HG02852 (cell line): ENCODE measurements around the gene AFG3L2.
"Not testable (repeated sequence)": the region's sequence is repeated elsewhere in the genome, so short reads cannot be mapped to it uniquely, and the experiment has no call there.

ENCODE experiments used
- ATAC-seq: cut with Tn5 transposase; IDR thresholded peaks from one replicate; pipeline ENCODE4 v1.9.1; 2021; ENCODE audit warnings: mild to moderate bottlenecking, moderate library complexity; ENCODE audit not compliant: unreplicated experiment

The AFG3L2 gene

DNA sequence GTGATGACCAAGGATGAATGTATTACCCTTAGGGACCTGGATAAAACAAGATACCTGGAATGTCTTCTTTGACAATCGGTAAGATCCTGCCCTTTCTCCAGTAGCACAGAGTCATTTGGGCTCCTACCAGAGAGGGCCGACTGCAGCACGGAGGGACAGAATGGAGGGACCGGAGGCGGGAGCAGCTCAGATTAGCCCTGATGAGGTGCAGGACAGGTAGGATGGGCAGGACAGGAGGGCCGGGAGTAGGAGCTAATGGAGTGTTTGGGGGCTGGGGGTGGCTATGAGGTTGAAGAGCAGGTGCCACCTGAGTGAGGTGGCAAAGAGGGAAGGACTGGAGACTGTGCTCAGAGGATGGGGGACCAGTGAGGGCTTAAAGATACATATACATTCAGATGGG, 20.8 kb upstream of the AFG3L2 start:
- ATAC-seq, result no peak

DNA sequence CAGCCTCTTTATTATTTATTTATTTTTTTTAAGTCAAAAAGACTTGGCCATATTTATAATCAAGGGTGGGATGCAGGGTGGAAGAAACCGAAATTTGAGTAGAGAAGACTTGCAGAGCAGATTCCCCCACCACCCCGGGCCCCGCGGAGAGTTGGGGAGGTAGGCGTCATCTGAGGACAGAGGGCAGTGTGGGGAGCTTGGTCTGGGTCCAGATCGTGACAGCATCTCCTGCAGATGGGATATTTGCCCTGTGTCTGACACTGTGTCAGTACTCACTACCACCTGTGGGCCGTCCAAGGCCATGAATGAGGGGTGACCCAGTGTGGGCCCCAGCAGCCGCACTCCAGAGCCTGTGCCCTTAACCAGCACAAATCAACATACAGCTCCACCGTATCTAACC, 20.2 kb upstream of the AFG3L2 start:
- ATAC-seq, result no peak

DNA sequence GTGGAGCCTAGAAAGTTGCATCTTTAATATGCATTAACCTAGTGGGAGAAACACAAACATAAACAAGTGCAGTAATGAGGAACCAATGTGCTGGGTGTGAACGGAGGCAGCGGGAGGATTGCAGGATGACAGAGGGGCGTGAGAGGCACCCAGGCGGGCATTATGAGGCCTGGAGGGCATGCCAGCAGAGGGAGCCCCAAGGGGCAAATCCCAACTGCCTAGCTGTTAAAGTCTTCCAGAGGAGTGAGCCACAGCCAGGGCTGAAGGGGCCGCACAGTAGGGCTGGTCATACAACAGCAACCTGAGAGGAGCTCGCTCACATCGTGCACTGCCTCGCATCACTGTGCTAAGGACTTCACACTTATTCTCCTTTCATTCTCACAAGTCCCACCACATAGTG, 17.4 kb upstream of the AFG3L2 start:
- ATAC-seq, result no peak

DNA sequence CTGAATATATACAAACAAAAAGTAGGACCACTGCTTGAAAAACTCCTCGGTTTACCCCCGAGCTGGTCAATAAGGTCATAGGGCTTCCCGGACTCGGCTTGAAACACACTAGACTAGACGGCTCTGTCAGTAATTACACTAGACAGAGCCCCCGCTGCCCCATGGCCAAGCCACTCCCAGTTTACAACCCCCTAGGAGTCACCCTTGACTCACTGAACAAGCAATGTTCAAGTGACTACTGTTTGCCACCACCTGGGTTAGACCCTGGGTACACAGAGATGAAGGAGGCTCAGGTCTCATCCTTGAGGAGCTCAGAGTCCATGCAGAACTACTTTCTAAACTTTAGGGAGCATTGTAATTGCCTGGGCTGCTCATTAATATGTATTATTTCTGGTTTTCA, 17.0 kb upstream of the AFG3L2 start:
- ATAC-seq, result no peak

DNA sequence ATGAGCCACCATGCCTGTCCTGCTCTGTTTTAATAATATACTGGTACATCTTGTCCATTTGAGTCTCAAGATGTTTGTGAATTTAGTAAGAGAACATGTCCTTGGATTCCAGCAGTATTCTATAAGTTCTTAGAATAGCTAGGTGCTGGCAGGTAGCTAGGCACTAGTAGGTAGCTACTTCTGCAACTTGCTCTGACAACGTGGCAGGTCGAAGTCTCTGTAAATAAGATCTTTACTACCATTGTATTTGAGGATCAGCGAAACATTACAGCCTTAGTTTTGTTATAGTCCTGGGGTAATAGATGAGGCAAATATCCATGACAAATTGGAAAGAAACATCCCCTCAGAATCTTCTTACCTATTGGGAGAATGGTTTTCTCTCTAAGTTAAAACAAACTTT, 16.5 kb upstream of the AFG3L2 start:
- no peak for ATAC-seq

DNA sequence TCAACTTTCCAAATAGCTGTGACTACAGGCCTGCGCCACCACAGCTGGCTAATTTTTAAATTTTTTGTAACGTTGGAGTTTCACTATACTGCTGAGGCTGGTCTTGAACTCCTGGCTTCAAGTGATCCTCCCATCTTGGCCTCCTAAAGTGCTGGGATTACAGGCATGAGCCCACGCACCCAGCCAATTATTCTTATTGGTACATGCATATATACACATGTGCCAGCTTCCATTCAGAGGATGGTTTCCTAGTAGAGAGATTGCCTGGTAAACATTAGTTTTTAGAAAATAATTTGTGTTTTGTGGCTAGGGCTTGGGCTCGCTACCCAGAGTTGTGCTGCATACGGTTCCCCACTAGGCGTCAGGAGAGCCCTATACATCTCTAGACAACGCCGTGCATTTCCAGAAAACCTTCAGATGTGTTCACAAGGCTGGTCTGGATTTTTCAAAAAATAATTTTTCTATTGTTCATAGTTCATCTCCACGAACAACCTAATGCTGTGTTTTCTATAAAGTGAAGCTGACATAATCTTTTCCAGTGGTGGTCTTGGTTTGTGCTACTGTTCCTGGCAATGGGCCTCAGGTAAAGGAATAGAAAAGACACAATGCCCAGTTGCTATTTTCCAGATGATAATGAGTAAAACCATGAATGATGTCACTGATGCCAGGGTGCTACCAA, 14.6 kb upstream of the AFG3L2 start:
- peak; percentile 64 for ATAC-seq

DNA sequence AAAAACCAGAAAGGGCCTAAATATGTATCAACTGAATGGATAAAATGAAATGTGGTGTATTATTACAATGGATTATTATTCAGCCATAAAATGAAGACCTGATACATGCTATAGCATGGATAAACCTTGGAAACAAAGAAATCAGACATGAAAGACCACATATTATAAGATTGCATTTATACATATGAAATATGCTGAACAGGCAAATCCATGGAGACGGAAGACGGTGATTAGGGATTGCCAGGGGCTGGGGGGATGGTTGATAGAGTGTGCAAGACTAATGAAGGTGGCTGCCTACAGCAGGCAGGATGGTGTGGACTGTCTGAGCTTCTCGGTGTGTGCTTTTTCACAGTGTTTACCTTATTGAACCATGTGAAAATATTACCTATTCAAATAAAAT, 11.4 kb upstream of the AFG3L2 start:
- no peak for ATAC-seq

DNA sequence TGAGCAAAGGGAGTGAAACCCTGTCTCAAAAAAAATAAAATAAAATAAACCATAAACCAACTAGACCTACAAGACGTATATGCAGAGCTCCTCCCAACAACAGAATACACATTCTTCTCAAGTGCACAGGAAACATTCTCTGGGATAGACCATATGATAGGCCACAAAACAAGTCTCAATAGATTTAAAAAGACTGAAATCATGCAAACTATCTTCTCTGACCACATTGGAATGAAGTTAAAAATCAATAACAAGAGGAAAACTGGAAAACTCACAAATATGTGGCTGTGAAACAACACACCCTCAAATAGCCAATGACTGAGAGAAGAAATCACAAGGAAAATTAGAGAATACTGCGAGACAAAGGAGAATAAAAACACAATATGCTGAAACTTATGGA, 7.2 kb upstream of the AFG3L2 start:
- ATAC-seq, result no peak

DNA sequence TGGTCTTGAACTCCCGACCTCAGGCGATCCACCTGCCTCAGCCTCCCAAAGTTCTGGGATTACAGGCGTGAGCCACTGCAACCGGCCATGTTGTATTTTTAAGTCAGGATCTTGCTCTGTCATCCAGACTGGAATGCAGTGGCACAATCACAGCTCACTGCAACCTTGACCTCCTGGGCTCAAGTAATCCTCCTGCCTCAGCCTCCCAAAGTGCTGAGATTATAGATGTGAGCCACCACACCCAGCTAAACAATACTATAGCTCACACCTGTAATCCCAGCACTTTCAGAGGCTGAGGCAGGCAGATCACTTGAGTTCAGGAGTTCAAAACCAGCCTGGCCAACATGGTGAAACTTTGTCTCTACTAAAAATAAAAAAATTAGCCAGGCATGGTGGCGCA, 6.7 kb upstream of the AFG3L2 start:
- not testable (repeated sequence) for ATAC-seq

DNA sequence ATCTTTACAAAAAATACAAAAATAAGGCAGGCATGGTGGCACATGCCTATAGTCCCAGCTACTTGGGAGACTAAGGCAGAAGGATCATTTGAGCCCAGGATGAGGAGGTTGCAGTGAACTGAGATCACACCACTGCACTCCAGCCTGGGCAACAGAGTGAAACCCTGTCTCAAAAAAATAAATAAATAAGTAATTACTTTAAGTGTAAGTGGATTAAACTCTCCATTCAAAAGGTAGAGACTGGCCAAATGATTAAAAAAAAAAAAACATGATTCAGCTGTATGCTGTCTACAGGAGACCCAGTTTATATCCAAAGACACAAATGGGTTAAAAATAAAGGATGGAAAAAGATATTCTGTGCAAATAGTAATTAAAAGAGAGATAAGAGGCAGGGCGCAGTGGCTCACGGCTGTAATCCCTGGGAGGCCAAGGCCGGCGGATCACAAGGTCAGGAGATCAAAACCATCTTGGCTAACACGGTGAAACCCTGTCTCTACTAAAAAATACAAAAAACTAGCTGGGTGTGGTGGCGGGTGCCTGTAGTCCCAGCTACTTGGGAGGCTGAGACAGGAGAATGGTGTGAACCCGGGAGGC, 5.3 kb upstream of the AFG3L2 start:
- ATAC-seq, result not testable (repeated sequence)

DNA sequence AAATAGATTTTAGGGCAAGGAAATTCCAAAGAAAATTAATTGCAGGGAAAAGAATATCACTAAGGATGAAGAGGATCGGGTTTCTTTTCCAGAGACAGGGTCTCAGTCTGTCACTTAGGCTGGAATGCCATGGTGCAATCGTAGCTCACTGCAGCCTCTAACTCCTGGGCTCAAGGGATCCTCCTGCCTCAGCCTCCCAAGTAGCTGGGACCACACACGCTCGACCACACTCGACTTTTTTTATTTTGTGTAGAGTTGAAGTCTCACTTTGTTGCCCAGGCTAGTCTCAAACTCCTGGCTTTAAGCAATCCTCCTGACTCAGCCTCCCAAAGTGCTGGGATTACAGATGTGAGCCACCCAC, 1.2 kb upstream of the AFG3L2 start:
- ATAC-seq, result not testable (repeated sequence)

DNA sequence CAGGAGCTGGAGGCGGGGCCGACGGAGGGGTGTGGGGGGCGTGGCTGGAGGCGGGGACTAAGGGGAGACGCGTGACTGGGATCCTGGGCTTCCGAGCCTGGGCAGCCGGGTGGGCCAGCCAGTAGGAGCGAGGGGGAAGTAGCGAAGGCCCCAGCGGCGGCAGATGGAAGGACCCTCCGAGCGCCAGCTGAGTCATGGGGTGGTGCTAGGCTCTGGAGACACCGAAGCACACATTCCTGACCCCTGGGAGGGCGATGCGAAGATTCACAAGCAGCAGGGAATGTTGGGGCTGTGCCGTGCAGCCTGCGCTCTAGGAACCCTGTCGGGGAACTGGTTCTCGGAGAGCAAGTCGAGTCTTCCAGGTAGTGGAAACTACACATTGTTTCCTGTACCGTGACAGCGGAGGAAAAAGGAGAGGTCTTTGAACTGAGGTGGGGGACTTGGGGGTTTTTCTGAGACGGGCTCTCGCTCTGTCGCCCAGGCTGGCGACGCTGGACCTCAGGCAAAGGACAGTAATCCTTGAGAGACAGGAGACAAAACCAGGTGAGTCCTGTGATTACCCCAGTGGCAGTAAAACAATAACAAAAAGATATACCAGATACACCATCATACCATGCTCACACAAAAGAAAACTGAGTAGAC, 650 bp upstream of the AFG3L2 start:
- ATAC-seq, result peak; percentile 54

DNA sequence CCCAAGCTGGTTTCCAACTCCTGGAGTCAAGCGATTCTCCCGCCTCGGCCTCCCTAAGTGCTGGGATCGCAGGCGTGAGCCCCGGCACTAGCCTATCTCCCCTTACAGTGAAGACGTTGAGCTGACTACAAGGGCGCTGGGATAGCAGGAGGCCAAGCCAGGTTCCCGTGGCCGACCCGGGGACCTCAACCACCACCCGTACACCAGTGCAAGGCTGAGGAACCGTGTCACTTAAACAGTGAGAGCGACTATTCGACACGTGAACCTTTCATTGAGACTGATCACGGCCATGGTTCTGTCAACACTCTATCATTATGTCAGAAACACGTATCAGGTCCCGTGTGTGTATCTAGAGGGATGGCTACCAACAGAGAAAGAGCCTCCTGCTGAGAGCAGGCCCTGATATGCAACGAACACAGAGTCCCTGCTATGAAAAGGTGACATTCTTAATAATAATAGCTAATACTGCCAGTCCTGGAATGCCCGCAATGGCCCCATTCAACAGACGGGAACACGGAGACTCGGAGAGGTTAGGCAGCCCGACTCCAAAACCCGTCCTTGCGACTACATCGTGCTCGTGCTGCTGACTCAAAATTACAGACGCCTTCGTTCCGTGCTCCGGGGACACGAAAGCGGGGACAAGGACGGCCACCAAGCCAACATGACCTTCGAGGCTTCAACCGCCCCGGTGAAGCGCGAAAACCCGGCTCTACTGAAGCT, 833 bp downstream of the AFG3L2 start:
- ATAC-seq, result no peak

DNA sequence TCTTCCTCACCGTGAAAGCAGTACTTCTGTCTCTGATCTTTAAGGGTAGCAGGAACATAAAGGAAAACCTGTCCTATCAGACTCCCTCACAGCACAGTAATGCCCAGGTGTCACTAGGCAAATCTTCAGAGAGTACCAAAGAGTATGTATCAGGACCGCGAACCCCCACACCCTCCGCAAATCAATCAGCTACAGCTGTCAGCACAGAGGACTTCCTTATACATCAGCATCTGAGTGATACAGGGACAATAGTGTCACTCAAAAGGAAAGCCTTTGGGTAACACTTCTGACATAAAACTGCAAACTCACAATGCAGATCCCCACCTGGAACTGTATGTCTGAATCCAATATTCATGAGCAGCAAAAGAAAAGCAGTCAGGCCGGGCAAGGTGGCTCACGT, 2.6 kb downstream of the AFG3L2 start:
- ATAC-seq, result no peak

DNA sequence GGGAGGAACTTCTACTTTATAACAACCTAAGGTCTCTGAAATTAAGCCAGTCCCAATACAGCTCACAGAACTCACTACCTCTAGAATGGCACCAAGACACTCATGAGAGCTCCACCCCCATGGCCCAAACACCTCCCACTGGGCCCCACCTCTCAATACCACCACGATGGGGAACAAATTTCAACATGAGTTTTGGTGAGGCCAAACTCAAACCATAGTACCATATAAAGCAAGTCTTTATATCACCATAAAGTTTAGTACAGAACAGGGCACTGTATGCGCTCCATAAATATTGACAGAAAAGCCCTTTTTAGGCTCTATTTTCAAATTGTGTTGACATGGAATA, 3.3 kb downstream of the AFG3L2 start:
- ATAC-seq, result no peak

DNA sequence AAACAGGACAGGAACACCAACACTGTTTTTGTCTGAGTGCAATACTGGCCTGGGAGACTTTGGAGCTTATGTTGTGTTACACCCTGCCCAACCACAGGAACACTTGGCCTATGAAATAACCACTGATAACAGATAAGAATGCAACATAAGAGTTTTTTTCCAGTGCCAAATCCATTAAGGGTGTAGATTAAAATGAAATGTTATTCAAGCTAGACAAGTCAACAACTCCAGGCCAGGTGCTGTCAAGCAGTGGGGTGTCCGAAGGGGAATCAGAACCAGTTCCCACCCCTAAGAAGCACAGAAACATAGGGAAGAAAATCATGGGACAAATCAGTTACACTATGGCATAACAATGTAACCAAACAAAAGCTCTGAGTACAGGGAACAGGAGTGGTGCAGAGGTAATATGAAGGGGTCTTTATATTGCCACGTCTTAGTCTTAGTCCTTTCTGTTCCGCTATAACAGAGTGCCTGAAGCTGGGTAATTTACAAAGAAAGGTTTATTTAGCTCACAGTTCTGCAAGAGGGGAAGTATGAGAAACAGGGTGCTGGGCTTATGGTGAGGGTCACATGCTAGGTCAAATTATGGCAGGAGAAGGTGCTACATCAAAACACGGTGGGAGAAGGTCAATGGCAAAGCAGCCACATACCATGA, 3.8 kb downstream of the AFG3L2 start:
- ATAC-seq, result no peak

DNA sequence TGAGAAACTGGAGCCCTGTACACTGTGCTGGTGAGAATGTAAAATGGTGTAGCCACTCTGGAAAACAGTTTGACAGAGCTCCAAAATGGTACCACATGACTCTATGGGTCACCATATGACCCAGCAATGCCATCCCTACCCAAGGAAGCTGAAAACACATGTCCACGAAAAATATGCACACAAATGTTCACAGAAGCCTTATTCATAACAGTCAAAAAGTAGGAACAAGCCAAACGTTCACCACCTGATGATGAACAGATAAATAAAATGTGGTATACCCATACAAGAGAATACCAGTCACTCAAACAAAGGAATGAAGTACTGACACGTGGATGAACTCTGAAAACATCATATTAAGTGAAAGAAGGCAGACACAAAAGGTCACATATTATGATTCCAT, 4.6 kb downstream of the AFG3L2 start:
- ATAC-seq, result no peak

DNA sequence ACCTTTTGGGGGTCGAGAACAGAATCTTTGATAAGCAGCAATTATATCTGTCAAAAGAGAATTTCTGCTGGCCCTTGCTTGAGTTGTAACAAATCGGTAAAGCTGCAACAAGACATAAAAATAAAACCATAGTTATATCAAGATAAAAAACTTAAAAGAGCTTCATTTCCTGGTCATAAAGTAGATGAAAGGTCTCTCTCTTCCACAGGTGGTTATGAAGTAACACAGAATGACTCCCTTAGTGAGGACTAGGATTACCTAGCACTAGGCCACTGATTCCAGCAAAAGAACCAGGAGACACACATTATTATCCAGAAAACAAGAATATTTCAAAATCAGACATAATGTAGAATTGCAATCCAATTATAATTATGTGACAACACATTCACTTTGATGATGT, 5.4 kb downstream of the AFG3L2 start:
- no peak for ATAC-seq

DNA sequence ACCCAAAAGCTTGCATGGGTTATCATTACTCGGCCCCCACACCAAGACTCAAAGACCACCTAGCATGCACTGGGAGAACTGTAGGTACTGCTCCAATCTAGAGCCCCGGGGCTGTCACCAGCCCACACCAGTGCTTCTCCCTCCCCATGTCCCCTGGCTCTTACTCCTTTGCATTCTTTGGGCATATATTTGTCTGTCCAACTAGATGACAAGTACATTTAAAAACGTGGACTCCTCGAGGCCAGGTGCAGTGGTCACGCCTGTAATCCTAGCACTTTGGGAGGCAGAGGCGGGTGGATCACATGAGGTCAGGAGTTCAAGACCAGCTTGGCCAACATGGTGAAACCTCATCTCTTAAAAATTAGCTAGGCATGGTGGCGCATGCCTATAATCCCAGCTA, 7.8 kb downstream of the AFG3L2 start:
- no peak for ATAC-seq

DNA sequence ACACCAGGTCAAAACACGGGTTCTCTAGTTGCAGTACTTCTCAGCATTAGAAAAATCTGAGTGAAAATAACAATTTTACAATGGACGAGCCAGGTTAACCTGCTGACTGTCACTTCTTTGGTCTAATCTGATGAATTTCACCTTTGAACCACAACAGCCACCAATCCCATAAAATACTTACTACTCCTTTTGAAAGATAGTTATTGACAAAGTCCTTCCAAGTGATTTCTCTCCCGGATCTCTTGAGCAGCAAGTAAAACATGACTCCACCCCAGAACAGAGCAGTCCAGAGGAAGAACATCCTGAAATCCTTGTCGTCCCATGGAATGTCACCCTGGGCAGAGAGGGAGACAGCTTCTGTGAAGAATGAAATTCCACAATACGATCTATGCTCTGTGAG, 10.2 kb downstream of the AFG3L2 start:
- no peak for ATAC-seq

DNA sequence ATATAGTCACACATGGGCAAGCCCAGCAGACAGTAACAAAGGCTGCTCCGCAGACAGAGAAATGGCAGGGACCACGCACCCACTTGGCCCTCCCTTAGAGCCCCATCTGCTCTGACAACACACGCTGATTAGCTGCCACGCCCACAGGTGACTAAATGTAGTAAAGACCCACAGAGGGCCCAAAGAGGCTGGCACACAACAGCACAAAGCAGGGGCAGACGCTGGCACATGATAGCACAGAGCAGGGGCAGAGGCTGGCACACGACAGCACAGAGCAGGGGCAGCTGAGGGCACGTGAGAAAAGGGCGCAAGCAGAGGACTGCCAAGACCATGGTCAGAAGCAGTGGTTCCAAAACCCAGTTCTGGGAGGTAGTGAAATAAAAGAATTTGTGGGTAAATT, 10.6 kb downstream of the AFG3L2 start:
- no peak for ATAC-seq
